Chondrocyte (in vitro differentiated cells): ENCODE data around the gene SLC7A14. TPM values are rescaled to one million over a fixed set of nuclear protein-coding genes. Genes with fewer than 3 reads are reported as not detected.
A peak's percentile ranks its signal among the peaks of the same experiment; 100 is the strongest.

Experiments
- DNase-seq: peaks from one replicate; pipeline ENCODE4 v3.0.0; 2021; ENCODE audit warnings: mixed read lengths, low spot score
- H3K27ac Mint-ChIP-seq: one replicate; pipeline ENCODE4 v1.8.0; 2021; ENCODE audit warnings: mild to moderate bottlenecking, moderate library complexity, mixed read lengths; ENCODE audit not compliant: unreplicated experiment
- H3K27me3 Mint-ChIP-seq: 2 replicates; pipeline ENCODE4 v1.8.0; 2021; ENCODE audit warnings: low read depth, mixed read lengths
- H3K36me3 Mint-ChIP-seq: 2 replicates; pipeline ENCODE4 v1.8.0; 2021; ENCODE audit warnings: low read depth, mixed read lengths
- H3K4me1 Mint-ChIP-seq: 2 replicates; pipeline ENCODE4 v1.8.0; 2021; ENCODE audit warnings: low read depth, mild to moderate bottlenecking, mixed read lengths
- H3K4me3 Mint-ChIP-seq: one replicate; pipeline ENCODE4 v1.8.0; 2021; ENCODE audit warnings: mild to moderate bottlenecking, moderate library complexity, mixed read lengths; ENCODE audit not compliant: unreplicated experiment
- H3K9me3 Mint-ChIP-seq: 2 replicates; pipeline ENCODE4 v1.8.0; 2021; ENCODE audit warnings: low read depth, mixed read lengths
- CTCF ChIP-seq: fragments of 200-600 bp; sonication (generic); IDR thresholded peaks from 2 replicates; pipeline ENCODE4 v1.5.0; 2021; ENCODE audit warnings: antibody characterized with exemption, mild to moderate bottlenecking, moderate library complexity
- total RNA-seq: library from RNA; stranded (reverse); gene quantifications from 3 replicates; pipeline ENCODE4 v1.2.1, GENCODE V29; 2021

SLC7A14 gene
- total RNA-seq, 1 donor from 2014 or later, result 0.02 TPM

GRCh38 chr3:170564664-170565063, 21.2 kb downstream of the SLC7A14 start:
- Mint-ChIP-seq H3K4me1 (peaks cover 25% of the 10 kb centered on the region), H3K27ac (no peak overlapping the region), H3K9me3 (peaks cover 4% of the 10 kb centered on the region), H3K36me3 (peaks cover 1% of the 10 kb centered on the region), H3K4me3 (no peak overlapping the region), H3K27me3 (no peaks in the 10 kb centered on the region)
- TF ChIP-seq CTCF, result no peak
- no peak for DNase-seq

- Mint-ChIP-seq H3K9me3 (peaks cover 4% of the 10 kb centered on the region), H3K27ac (peak overlapping the region; percentile 50), H3K4me1 (peaks cover 25% of the 10 kb centered on the region), H3K4me3 (peak overlapping the region; percentile 47), H3K36me3 (peaks cover 1% of the 10 kb centered on the region), H3K27me3 (no peaks in the 10 kb centered on the region)
- no peak for DNase-seq
- no peak for TF ChIP-seq CTCF
Observed at GRCh38 chr3:170563712-170564423, 22.0 kb downstream of the SLC7A14 start.

- Mint-ChIP-seq H3K9me3 (peaks cover 2% of the 10 kb centered on the region), H3K36me3 (no peaks in the 10 kb centered on the region), H3K27me3 (no peaks in the 10 kb centered on the region), H3K4me3 (no peak overlapping the region), H3K27ac (no peak overlapping the region), H3K4me1 (peaks cover 25% of the 10 kb centered on the region)
- no peak for DNase-seq
- TF ChIP-seq CTCF, result no peak
Observed at GRCh38 chr3:170562080-170562479, 23.8 kb downstream of the SLC7A14 start.

- H3K27me3 Mint-ChIP-seq, result no peaks in the 10 kb centered on the region
- H3K27ac Mint-ChIP-seq, result no peak overlapping the region
- H3K4me3 Mint-ChIP-seq, result no peak overlapping the region
- DNase-seq, result no peak
- peaks cover 19% of the 10 kb centered on the region for H3K4me1 Mint-ChIP-seq
- no peak for TF ChIP-seq CTCF
- peaks cover 2% of the 10 kb centered on the region for H3K9me3 Mint-ChIP-seq
- H3K36me3 Mint-ChIP-seq, result no peaks in the 10 kb centered on the region
Observed at GRCh38 chr3:170560717-170561382, 25.0 kb downstream of the SLC7A14 start.

- H3K36me3 Mint-ChIP-seq, result no peaks in the 10 kb centered on the region
- peaks cover 2% of the 10 kb centered on the region for H3K9me3 Mint-ChIP-seq
- TF ChIP-seq CTCF, result no peak
- peaks cover 14% of the 10 kb centered on the region for H3K4me1 Mint-ChIP-seq
- no peak overlapping the region for H3K27ac Mint-ChIP-seq
- DNase-seq, result no peak
- H3K27me3 Mint-ChIP-seq, result no peaks in the 10 kb centered on the region
- H3K4me3 Mint-ChIP-seq, result no peak overlapping the region
Observed at GRCh38 chr3:170560296-170560695, 25.6 kb downstream of the SLC7A14 start.
